Uterus (tissue), 4 donors: ENCODE results near the gene NDUFAF4. TPM values are rescaled to one million over a fixed set of nuclear protein-coding genes. Genes with fewer than 3 reads are reported as not detected.

ENCODE experiments used
- DNase-seq, 2 donors: peaks; one replicate each; pipeline ENCODE4 v3.0.0-alpha.2; 2019 to 2020
- H3K27ac ChIP-seq, 2 donors: fragments of 200-600 bp; sonication (generic); 1 replicate in 1 of 2; 2 replicates in 1 of 2; pipeline ENCODE4 v1.5.1; 2016 to 2018
- H3K27me3 ChIP-seq, 2 donors: fragments of 200-600 bp; sonication (generic); one replicate each; pipeline ENCODE4 v1.5.1; 2018 to 2019; ENCODE audit warnings: control low read depth in 1 of 2
- H3K36me3 ChIP-seq, 2 donors: fragments of 200-600 bp; sonication (generic); one replicate each; pipeline ENCODE4 v1.5.1; 2019; ENCODE audit warnings: control low read depth in 1 of 2
- H3K4me1 ChIP-seq, 2 donors: fragments of 200-600 bp; sonication (generic); one replicate each; pipeline ENCODE4 v1.5.1; 2018 to 2019; ENCODE audit warnings: control low read depth in 1 of 2
- H3K4me3 ChIP-seq, 2 donors: fragments of 200-600 bp; sonication (generic); 1 replicate in 1 of 2; 2 replicates in 1 of 2; pipeline ENCODE4 v1.5.1; 2018 to 2019; ENCODE audit warnings: mild to moderate bottlenecking in 1 of 2
- H3K9me3 ChIP-seq, 2 donors: fragments of 200-600 bp; sonication (generic); one replicate each; pipeline ENCODE4 v1.5.1; 2019; ENCODE audit warnings: control low read depth in 1 of 2
- POLR2A ChIP-seq, 2 donors: fragments of 450-650 bp; IDR thresholded peaks; one replicate each; pipeline ENCODE4 v1.6.1; 2016; ENCODE audit warnings: antibody characterized with exemption in 2 of 2, mild to moderate bottlenecking in 1 of 2, moderate library complexity in 1 of 2
- intact Hi-C: fragments of 100-400 bp; cut with DNase I; formaldehyde crosslinking; loops from one replicate; pipeline ENCODE4 v1.15.1; 2023; ENCODE audit warnings: low total_unique reads
- small RNA-seq: library from RNA; depleted of rRNA; stranded (forward); fragments of <200 nt; gene quantifications from one replicate; pipeline ENCODE3, GENCODE V24; 2016
- total RNA-seq, 4 donors: library from RNA; depleted of rRNA in 3 of 4; stranded (reverse); fragments of >200 nt in 3 of 4; gene quantifications; one replicate each; pipeline versions ENCODE4 v1.1.0 to v1.2.4, GENCODE V29; 2014 to 2023
- TF ChIP-seq, protein P1 (sequence below), 4 experiments: fragments of 200-600 bp in 2 of 4; fragments of 450-650 bp in 2 of 4; sonication (generic) in 2 of 4; IDR thresholded peaks; one replicate each; pipeline ENCODE4 v1.5.1; 2016 to 2019; ENCODE audit warnings: antibody characterized with exemption in 4 of 4, mild to moderate bottlenecking in 2 of 4, moderate library complexity in 1 of 4
- donor health status: DM: yes; HTN: yes; CAD: no.

The NDUFAF4 gene
- total RNA-seq, 4 donors from 2014 or later, result 21.1 to 88.6 (median 29.1) TPM

DNA sequence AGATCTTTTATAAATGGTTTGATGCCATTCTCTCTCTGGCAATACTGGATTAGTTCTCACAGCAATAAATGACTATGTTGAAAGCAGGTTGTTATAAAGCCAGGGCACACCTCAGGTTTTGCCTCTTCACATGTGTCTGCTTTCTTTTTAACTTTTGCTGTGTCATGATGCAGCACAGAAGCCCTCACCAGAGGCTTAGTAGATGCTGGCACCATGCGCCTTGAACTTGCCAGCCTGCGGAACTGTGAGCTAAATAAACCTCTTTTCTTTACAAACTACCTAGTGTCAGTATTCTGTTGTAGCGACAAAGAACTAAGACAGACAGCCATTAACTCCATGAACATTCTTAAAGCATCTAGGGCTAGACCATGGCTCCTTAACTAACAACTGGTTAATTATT lies 45.1 kb downstream of the NDUFAF4 start:
- Histone ChIP-seq H3K4me3 (no peak overlapping the region), H3K27me3 (no peaks in the 10 kb centered on the region), H3K36me3 (no peaks in the 10 kb centered on the region), H3K4me1 (no peaks in the 10 kb centered on the region), H3K27ac (no peak overlapping the region), H3K9me3 (no peaks in the 10 kb centered on the region)
- no peak for TF ChIP-seq POLR2A (IDR thresholded peaks at IDR 0.05)
- TF ChIP-seq, protein P1, sequence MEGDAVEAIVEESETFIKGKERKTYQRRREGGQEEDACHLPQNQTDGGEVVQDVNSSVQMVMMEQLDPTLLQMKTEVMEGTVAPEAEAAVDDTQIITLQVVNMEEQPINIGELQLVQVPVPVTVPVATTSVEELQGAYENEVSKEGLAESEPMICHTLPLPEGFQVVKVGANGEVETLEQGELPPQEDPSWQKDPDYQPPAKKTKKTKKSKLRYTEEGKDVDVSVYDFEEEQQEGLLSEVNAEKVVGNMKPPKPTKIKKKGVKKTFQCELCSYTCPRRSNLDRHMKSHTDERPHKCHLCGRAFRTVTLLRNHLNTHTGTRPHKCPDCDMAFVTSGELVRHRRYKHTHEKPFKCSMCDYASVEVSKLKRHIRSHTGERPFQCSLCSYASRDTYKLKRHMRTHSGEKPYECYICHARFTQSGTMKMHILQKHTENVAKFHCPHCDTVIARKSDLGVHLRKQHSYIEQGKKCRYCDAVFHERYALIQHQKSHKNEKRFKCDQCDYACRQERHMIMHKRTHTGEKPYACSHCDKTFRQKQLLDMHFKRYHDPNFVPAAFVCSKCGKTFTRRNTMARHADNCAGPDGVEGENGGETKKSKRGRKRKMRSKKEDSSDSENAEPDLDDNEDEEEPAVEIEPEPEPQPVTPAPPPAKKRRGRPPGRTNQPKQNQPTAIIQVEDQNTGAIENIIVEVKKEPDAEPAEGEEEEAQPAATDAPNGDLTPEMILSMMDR (IDR thresholded peaks at IDR 0.05), result no peak
- no peak for DNase-seq
- intact Hi-C loops, result no loop called here

DNA sequence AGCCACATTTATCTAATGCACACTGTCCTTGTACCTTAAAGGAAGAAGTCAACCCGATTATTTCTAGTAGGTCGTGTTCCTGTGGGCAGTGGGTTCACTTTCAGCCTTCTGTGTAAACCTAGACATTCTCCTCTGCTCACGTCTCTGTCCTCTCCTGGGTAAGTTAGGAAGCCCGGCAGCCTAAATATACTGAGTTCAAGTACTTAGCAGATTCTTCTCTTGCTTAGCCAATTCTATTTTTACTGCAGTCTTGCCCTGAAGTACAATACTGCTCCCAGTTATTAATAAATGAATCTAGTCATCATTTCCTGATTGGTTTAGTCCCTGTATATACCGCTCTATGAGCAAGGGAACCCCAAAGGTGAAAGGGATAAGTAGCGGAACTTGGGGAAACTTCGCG lies 45.8 kb downstream of the NDUFAF4 start:
- no peak for DNase-seq
- Histone ChIP-seq H3K27me3 (no peaks in the 10 kb centered on the region), H3K36me3 (no peaks in the 10 kb centered on the region), H3K4me1 (no peaks in the 10 kb centered on the region), H3K9me3 (no peaks in the 10 kb centered on the region), H3K27ac (no peak overlapping the region), H3K4me3 (no peak overlapping the region)
- intact Hi-C loops, result no loop called here
- no peak for TF ChIP-seq POLR2A (IDR thresholded peaks at IDR 0.05)
- TF ChIP-seq, protein P1 (IDR thresholded peaks at IDR 0.05), result no peak

DNA sequence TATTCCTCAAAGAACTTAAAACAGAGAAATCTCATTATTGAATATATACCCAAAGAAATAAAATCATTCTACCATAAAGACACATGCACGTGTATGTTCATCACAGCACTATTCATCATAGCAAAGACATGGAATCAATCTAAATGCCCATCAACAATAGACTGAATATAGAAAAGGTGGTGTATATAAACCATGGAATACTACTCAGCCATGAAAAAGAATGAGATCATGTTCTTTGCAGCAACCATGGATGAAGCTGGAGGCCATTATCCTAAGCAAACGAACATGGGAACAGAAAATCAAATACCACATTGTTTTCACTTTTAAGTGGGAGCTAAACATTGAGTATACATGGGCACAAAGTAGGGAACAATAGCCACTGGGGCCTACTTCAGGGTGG lies 48.1 kb downstream of the NDUFAF4 start:
- DNase-seq, result no peak
- Histone ChIP-seq H3K27me3 (no peaks in the 10 kb centered on the region), H3K27ac (no peak overlapping the region), H3K4me1 (no peaks in the 10 kb centered on the region), H3K4me3 (no peak overlapping the region), H3K36me3 (no peaks in the 10 kb centered on the region), H3K9me3 (no peaks in the 10 kb centered on the region)
- intact Hi-C loops, result no loop called here
- TF ChIP-seq, protein P1 (IDR thresholded peaks at IDR 0.05), result no peak
- no peak for TF ChIP-seq POLR2A (IDR thresholded peaks at IDR 0.05)

DNA sequence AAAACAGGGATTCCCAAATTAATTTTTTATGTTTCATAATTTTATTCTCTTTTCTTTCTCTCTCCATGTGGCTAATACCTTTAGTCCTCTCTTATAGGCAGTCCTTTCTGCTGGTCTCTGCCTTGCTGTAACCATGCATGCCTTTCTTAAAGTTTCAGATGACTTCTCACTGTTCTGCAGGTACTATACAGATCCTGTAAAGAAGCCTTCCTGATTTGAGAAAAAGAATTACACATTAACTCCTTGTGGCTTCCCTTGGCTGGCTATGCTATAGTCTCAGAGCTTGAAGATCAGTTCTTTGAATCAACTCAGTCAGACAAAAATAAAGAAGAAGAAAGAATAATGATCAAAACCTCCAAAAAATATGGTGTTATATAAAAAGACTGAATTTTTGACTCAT lies 53.2 kb downstream of the NDUFAF4 start:
- no peaks in the 10 kb centered on the region for H3K36me3 ChIP-seq
- H3K4me3 ChIP-seq, result no peak overlapping the region
- intact Hi-C loops, result no loop called here
- H3K27me3 ChIP-seq, result no peaks in the 10 kb centered on the region
- no peaks in the 10 kb centered on the region for H3K9me3 ChIP-seq
- no peak for DNase-seq
- H3K27ac ChIP-seq, result no peak overlapping the region
- TF ChIP-seq, protein P1 (IDR thresholded peaks at IDR 0.05), result no peak
- no peak for TF ChIP-seq POLR2A (IDR thresholded peaks at IDR 0.05)
- no peaks in the 10 kb centered on the region for H3K4me1 ChIP-seq

DNA sequence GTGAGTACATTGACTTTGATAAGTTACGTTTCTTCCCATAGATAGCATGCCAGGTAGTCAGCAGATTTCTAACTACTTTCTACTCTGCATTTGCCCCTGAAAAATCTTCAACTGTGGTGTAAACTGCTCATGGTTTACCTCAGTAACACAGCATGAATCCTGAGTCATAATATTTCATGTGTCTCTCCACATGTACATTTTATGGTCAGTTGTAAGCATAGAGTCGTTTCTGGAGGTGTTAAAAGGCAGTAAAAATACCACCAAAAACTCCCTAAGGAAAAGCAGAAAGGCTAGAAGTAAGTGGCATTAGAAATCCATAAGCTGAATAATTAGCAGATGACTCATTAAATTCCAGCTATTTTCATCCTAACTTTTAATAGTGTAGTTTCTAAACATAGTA lies 56.3 kb downstream of the NDUFAF4 start:
- Histone ChIP-seq H3K36me3 (no peaks in the 10 kb centered on the region), H3K27me3 (no peaks in the 10 kb centered on the region), H3K27ac (no peak overlapping the region), H3K9me3 (no peaks in the 10 kb centered on the region), H3K4me3 (no peak overlapping the region), H3K4me1 (no peaks in the 10 kb centered on the region)
- no peak for TF ChIP-seq POLR2A (IDR thresholded peaks at IDR 0.05)
- TF ChIP-seq, protein P1 (IDR thresholded peaks at IDR 0.05), result no peak
- intact Hi-C loops, result no loop called here
- DNase-seq, result no peak

Small RNAs within 50 kb of the gene (small RNA-seq; reads per million reads assigned to genes)
- gene RN7SL509P, result not detected

Other genes starting within 250 kb of the NDUFAF4 start
- 1 to 10 TPM in 3 of 4 donors, under 1 TPM in 1; 0.26 to 5.5 (median 2.5) TPM for gene GPR63, start 60.4 kb downstream of the NDUFAF4 start, total RNA-seq
- gene KLHL32, start 26.8 kb upstream of the NDUFAF4 start, total RNA-seq, result 1 to 10 TPM in 2 of 4 donors, under 1 TPM in 1, not detected in 1; 0.24 to 2.9 (median 1.0) TPM